GM23248 (cell line): ENCODE measurements around the gene TNIK.

Experiments used
- EZH2 ChIP-seq: fragments of 200-600 bp; sonication (generic); IDR thresholded peaks from 2 replicates; pipeline ENCODE4 v1.6.1; 2018; ENCODE audit warnings: antibody characterized with exemption, mild to moderate bottlenecking; ENCODE audit not compliant: insufficient read depth, poor library complexity, severe bottlenecking
- EZH2phosphoT487 ChIP-seq: fragments of 200-600 bp; sonication (generic); IDR thresholded peaks from 2 replicates; pipeline ENCODE4 v1.6.1; 2018; ENCODE audit warnings: antibody characterized with exemption, moderate library complexity, mild to moderate bottlenecking, low read depth; ENCODE audit not compliant: insufficient read depth

DNA sequence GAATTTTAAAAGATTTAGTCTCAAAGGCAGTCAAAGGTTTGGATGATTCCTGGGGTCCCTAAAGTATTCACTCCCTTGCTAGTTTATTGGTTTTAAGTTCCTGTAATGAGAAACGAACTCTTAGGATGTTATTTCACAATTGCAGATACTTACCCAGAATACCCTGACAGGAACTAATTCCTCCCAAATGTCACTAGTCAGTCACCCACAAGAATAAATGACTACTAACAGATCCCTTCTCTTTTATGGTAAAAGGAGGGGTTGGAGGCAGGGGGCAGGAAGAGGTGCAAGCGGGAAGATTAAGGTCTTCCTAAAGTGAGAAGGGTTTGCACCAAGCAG lies 259.5 kb downstream of the TNIK start:
- TF ChIP-seq EZH2, result no peak
- TF ChIP-seq EZH2phosphoT487, result no peak
